SK-N-MC (cell line): ENCODE measurements around the gene NAA50.

Source experiments
- EZH2 ChIP-seq: fragments of 200-600 bp; sonication (generic); IDR thresholded peaks from one replicate; pipeline ENCODE4 v1.6.1; 2017; ENCODE audit warnings: antibody characterized with exemption
- POLR2AphosphoS5 ChIP-seq: IDR thresholded peaks from 2 replicates; pipeline ENCODE4 v1.6.1; 2012; ENCODE audit warnings: mild to moderate bottlenecking, low read depth, low read length, borderline replicate concordance

DNA sequence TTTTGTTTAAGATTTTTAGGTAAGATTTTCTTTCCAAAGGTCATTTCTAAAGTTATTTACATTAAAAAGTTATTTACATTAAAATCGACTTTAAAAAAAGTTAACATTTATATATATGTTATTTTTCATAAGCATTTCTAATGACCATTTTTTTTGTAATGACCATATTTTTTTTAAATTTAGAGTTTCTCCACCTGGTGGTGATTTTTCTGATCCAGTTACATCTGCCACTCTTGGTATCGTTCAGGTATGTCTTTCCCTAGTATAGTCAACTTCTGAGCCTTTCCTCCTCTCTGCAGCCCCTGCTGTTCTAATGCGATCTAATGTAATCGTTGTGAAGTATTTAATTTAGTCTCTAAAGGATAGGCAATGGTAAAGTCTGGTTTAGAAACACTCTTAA is 49.6 kb upstream of the NAA50 start:
- no peak for TF ChIP-seq POLR2AphosphoS5
- no peak for TF ChIP-seq EZH2
